HG03095 (cell line): Measurements from ENCODE around the gene COL11A1.
"Not testable (repeated sequence)": the region's sequence is repeated elsewhere in the genome, so short reads cannot be mapped to it uniquely, and the experiment has no call there.

ENCODE experiments used
- ATAC-seq: cut with Tn5 transposase; IDR thresholded peaks from one replicate; pipeline ENCODE4 v1.9.1; 2021; ENCODE audit warnings: moderate library complexity; ENCODE audit not compliant: unreplicated experiment

Gene COL11A1

DNA sequence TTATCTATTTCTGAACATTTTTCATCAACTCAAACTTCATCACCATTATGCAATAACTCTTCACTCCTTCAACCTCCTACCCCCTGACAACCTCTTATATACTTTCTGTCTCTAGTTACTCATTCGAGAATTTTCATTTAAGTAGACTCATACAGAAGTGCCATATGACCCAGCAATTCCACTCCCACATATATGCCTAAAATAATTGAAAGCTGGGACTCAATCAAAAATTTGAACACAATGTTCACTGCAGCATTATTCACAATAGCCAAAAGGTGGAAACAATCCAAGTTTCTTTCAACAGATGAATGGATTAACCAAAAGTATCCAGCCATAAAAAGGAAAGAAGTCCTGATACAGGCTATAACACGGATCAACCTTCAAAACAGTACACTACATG is 24.1 kb downstream of the COL11A1 start:
- no peak for ATAC-seq

GRCh38 chr1:103075316-103076000 is 32.9 kb downstream of the COL11A1 start:
- no peak for ATAC-seq

- ATAC-seq = no peak
Measured at GRCh38 chr1:103074224-103074623, 34.1 kb downstream of the COL11A1 start.

DNA sequence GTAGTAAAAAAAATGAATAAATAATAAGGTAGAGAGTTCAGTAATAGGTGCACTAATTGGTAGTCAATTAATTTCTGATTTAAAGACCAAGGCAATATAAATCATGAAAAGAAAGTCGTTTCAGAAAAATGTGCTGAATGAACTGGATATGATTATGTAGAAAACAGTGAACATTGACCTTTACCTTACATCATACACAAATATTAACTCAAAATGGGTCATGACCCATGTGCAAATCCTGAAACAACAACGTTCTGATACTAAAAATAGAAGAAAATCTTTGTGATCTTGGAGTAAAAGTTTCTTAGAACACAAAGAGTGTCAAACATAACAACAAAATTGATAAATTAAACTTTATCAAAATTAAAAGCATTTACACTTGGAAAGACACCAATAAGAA is 39.1 kb downstream of the COL11A1 start:
- no peak for ATAC-seq

- ATAC-seq = no peak
Measured at GRCh38 chr1:103063921-103064320, 44.4 kb downstream of the COL11A1 start.

- ATAC-seq = no peak
Measured at GRCh38 chr1:103058391-103058790, 49.9 kb downstream of the COL11A1 start.

DNA sequence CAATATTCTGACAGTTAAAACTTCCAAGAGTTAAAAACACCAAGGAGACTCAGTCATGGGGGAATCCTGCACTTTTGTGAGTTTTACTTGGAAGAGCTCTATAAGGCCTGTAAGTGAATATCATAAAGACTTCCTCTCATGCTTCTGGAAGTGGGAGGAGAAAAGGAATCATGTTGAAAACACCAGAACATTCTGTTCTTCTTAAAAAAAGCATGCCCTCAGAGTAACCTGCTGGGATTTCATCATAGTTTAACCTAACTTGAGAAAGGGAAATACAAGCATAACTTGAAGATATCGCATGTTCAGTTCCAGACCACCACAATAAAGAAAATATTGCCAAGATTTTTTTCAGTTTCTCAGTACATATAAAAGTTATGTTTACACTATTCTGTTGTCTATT is 51.9 kb downstream of the COL11A1 start:
- no peak for ATAC-seq

DNA sequence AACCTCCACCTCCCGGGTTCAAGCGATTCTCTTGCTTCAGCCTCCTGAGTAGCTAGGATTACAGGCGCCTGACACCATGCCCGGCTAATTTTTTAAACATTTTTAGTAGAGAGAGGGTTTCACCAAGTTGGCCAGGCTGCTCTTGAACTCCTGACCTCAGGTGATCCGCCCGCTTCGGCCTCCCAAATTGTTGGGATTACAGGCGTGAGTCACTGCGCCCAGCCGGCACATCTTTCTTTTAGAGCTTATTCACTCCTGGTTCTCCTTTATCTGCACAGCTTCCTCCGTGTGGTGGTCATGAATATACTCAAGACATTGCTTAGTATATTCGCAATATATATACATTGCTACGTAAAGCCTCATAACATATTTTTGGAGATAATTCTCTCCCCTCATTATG is 80.2 kb downstream of the COL11A1 start:
- not testable (repeated sequence) for ATAC-seq

DNA sequence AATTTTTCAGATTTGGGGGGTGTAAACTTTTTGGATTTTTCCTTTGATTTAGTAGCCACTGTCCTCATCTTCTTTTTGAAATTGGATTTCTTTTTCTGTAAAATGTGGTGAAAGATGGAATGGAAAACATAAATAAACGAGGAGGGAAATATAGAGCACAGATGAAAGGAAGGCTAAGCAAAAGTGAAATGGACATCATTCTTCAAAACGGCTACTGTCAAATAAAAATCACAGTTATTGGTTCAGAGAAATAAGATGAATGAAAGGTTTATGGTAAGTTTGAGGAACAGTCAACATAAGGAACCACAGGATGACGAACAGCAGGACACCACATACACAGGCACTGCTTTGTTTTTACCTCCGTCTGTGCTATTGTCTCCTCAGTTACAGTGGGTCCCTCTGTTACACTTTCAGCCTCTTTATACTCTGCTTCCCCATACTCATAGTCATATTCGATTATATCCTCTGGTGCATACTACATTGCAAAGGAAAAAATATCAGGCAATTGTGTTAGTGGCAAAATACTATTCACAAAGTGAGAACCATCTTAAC is 82.4 kb downstream of the COL11A1 start:
- ATAC-seq = no peak

- ATAC-seq = no peak
Measured at GRCh38 chr1:103024051-103024450, 84.3 kb downstream of the COL11A1 start.

DNA sequence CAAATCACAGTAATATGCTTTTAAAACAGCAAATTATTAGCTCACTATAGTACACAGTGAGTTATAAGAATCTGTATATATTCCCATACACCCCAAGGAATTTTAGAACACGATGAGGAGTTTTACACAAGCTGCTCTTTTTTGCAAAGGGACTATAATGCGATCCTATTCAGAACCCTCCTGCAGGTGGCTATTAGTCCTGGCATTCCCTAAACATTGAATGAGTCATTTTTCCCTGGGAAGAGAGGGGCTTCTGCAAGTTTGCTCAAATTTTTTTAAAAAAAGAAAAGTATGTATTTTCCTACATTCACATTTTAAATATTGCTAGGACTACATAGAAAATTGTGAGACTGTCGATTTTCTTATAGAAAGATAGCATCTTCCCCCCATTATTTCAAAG is 106.3 kb downstream of the COL11A1 start:
- ATAC-seq = no peak

- no peak for ATAC-seq
Measured at GRCh38 chr1:102978874-102979273, 129.4 kb downstream of the COL11A1 start.

DNA sequence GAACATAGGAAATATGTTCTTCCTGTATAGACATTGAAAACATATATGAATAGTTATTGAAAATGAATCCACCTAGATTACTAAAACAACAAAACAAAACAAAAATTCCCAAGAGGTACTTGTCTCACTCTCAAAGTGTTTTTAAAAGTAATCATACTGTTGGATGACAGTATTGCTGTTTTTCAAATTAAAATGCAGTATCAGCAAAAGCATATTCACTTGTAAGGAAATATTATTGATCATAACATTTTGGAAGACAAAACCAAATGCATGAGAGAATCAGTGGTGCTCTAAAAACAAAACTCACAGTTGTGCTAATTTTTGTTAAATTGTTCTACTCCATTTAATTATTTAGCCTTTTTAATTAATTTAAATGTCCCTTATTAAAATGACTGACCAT is 131.0 kb downstream of the COL11A1 start:
- ATAC-seq = no peak

DNA sequence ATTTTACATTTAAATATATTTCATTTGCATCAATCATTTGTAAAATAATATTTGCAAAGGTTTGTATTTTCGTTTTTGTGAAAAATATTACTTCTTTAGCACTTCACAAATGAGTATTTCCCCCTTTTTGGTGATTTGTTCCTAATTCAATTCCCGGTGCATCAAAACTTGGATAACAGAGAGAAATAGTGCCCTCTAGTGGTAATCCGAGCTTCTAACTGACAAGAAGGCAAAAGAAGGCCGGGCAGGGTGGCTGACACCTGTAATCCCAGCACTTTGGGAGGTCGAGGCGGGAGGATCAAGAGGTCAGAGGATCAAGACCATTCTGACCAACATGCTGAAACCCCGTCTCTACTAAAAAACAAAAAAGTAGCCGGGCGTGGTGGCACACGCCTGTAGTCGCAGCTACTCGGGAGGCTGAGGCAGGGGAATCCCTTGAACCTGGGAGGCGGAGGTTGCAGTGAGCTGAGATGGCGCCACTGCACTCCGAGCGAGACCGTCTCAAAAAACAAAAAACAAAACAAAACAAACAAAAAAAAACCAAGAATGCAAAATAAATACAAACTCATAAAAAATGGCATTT is 137.7 kb downstream of the COL11A1 start:
- ATAC-seq = no peak

GRCh38 chr1:102967786-102968185 is 140.5 kb downstream of the COL11A1 start:
- ATAC-seq = no peak

DNA sequence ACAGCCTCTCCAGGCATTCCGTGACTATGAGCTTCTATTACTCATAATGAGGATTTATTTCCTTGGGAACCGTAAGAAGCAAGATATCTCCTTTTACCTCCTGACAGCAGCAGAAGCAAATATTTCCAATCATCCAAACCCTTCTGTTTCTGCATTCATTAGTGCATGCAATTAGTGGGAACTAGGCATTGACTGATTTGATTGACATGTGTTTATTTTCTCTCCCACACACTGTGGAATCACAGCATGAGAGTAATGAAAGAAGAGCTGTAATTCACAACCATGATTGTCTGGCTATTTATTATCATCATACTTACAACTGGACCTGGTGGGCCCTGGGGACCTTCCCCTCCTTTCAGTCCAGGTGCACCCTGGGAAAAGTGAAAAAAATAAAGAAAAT is 146.8 kb downstream of the COL11A1 start:
- no peak for ATAC-seq

DNA sequence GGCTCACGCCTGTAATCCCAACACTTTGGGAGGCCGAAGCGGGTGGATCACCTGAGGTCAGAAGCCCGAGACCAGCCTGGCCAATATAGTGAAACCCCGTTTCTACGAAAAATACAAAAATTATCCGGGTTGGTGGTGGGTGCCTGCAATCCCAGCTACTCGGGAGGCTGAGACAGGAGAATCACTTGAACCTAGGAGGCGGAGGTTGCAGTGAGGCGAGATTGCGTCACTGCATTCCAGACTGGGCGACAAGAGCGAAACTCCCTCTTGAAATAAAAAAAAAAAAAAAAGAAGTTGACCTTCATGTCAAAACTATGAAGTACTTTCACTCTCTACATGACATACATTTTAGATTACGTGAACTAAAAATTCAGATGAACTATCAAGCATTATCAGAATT is 153.7 kb downstream of the COL11A1 start:
- no peak for ATAC-seq

GRCh38 chr1:102952400-102952799 is 155.9 kb downstream of the COL11A1 start:
- no peak for ATAC-seq

DNA sequence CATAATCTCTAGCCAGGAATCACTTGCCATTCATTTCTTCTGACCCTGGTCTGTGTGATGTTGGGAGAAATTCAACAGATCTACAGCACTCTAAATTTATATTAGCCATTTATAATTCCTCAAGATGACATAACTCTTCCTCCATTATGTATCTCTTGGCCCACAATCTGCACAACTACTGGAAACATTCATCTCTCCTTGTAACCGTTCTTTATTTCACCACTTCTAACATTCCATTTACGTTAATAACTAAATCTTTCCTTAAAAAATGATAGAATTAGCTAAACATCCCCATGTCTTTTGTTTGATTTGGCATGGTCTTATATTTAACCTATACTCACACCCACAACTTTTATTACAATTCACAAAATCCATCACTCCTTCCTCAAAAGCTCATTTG is 166.0 kb downstream of the COL11A1 start:
- no peak for ATAC-seq

DNA sequence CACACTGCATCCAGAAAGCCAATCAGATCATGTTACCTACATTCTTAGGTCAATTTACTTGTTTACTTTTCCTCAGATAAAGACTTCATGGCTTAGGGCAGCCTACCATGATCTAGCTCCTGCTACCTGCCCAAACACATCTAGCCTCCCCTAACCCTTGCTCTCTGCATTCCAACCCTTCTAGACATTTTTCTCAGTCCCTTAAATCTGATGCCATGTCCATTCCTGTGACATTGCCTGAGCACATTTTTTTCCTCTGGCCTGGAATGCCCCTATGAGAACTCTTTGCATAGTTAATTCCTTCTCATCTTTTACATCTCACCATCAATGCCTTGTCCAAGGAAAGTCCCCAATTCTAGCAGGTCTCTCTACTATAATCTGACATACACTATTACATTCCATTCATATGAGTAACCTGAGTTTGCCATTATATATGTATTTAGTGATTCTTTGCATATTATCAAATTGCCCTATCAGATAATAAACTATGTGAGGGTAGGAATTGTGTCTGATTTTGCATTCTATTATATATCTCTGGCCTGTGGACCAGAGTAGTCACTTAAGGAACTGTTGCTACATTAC is 166.9 kb downstream of the COL11A1 start:
- no peak for ATAC-seq

GRCh38 chr1:102937401-102937800 is 170.9 kb downstream of the COL11A1 start:
- ATAC-seq = no peak

DNA sequence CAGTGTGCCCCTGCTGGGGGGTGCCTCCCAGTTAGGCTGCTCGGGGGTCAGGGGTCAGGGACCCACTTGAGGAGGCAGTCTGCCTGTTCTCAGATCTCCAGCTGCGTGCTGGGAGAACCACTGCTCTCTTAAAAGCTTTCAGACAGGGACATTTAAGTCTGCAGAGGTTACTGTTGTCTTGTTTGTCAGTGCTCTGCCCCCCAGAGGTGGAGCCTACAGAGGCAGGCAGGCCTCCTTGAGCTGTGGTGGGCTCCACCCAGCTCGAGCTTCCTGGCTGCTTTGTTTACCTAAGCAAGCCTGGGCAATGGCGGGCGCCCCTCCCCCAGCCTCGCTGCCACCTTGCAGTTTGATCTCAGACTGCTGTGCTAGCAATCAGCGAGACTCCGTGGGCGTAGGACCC is 175.0 kb downstream of the COL11A1 start:
- ATAC-seq = not testable (repeated sequence)
